Astrocyte (in vitro differentiated cells and primary cell): ENCODE measurements around the gene TBRG4.

Experiments used
- EZH2 ChIP-seq: IDR thresholded peaks from 2 replicates; pipeline ENCODE4 v1.6.1; 2012; ENCODE audit warnings: mild to moderate bottlenecking, low read length, inconsistent platforms; ENCODE audit not compliant: insufficient read depth
- TF ChIP-seq, protein P1 (sequence below): IDR thresholded peaks from 2 replicates; pipeline ENCODE4 v1.5.1; 2011; ENCODE audit warnings: low read depth, mild to moderate bottlenecking, inconsistent platforms, low read length, moderate library complexity; ENCODE audit not compliant: insufficient read depth

DNA sequence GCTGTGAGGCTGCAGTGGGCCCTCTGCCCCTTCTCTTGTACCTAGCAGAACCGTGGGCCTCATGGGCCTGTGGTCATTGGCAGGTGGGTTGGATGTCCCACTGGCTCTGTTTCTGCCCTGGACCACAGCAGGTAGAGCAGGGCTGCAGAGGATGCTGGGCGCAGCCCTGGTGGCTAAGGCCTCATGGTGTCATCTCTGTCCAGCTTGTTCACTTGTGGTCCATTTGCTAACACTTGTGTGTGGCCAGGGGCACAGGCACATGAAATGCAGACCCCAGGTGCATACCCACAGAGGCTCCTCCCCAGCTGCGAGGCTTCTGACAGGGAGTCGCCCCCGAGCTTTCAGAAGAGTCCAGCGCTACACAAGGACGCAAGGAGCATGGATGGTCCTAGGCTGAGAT is 22.4 kb upstream of the TBRG4 start:
- TF ChIP-seq, protein P1, sequence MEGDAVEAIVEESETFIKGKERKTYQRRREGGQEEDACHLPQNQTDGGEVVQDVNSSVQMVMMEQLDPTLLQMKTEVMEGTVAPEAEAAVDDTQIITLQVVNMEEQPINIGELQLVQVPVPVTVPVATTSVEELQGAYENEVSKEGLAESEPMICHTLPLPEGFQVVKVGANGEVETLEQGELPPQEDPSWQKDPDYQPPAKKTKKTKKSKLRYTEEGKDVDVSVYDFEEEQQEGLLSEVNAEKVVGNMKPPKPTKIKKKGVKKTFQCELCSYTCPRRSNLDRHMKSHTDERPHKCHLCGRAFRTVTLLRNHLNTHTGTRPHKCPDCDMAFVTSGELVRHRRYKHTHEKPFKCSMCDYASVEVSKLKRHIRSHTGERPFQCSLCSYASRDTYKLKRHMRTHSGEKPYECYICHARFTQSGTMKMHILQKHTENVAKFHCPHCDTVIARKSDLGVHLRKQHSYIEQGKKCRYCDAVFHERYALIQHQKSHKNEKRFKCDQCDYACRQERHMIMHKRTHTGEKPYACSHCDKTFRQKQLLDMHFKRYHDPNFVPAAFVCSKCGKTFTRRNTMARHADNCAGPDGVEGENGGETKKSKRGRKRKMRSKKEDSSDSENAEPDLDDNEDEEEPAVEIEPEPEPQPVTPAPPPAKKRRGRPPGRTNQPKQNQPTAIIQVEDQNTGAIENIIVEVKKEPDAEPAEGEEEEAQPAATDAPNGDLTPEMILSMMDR, result no peak
- TF ChIP-seq EZH2, result no peak
